LHCN-M2 (cell line): ENCODE data around the gene ZNF134. TPM values are rescaled to one million over a fixed set of nuclear protein-coding genes. Genes with fewer than 3 reads are reported as not detected.
A peak's percentile ranks its signal among the peaks of the same experiment; 100 is the strongest.

ENCODE experiments used
- DNase-seq: peaks from one replicate; pipeline ENCODE4 v3.0.0-alpha.2; 2012; ENCODE audit warnings: low read depth
- total RNA-seq: library from RNA; depleted of rRNA; stranded (reverse); fragments of >200 nt; gene quantifications from 2 replicates; pipeline ENCODE4 v1.2.3, GENCODE V29; 2014; rRNA removed

Gene ZNF134
- total RNA-seq, 1 experiment from 2014 or later = 22.9 TPM

DNA sequence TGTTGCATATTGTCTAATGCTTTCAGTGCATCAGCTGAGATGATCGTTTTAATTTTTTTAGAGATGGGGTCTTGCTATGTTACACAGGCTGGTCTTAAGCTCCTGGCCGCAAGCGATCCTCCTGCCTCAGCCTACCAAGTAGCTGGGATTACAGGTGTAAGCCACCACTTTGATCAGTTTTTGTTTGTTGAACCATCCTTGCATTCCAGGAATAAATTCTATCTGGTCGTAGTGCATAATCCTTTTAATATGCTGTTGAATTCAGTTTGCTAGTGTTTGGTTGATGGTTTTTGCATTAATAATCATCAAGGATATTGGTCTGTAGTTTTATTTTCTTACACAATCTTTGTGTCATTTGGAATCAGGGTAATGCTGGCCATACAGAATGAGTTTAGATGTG is 23.3 kb downstream of the ZNF134 start:
- DNase-seq = no peak

GRCh38 chr19:57641715-57642234 is 27.7 kb downstream of the ZNF134 start:
- DNase-seq = no peak

DNA sequence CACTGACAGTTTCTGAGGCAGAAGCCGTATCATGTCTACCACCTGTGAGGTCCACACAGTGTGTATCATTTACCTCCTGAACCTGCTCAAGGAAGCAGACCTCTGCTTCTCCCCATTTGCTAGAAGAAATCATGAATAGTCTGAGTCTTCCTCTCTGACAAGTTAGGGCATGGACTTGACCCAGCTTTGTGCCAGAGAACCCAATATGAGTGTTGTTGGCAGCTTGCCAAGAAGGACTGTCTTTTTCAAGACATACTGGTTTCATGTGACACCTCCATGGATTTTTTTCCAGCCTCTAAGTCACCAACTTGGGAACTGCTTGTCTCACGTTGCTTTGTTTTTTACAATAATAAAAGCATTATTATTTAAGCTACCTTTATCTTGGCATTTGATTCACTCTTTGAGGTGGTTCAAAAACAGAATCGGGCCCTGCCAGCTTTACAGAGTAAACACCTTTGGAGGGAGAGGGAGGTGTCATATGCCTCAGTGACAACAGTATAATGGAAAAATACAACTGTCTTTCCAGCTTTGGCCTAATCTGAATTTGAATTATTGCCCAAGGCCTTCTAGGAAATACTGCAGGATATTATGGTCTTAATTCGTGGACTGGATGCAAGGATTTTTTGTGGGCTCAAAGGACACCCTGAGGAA is 28.5 kb downstream of the ZNF134 start:
- DNase-seq = no peak

DNA sequence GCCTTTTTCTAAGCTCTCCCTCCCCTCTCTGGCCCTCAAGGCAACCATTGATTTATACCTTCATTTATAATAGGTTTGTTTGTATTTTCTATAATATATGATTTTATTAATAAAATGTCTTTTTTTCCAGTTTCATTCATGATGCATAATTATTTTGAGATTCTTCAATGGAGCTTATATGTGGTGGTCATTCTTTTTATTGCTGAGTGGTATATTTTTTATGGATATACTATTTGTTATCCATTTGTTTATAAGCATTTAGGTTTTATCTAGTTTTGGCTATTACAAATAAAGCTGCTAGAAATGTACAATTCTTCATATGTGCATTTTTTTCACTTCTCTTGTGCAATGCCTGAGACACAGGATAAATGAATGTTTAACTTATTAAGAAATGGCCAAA is 29.7 kb downstream of the ZNF134 start:
- no peak for DNase-seq

DNA sequence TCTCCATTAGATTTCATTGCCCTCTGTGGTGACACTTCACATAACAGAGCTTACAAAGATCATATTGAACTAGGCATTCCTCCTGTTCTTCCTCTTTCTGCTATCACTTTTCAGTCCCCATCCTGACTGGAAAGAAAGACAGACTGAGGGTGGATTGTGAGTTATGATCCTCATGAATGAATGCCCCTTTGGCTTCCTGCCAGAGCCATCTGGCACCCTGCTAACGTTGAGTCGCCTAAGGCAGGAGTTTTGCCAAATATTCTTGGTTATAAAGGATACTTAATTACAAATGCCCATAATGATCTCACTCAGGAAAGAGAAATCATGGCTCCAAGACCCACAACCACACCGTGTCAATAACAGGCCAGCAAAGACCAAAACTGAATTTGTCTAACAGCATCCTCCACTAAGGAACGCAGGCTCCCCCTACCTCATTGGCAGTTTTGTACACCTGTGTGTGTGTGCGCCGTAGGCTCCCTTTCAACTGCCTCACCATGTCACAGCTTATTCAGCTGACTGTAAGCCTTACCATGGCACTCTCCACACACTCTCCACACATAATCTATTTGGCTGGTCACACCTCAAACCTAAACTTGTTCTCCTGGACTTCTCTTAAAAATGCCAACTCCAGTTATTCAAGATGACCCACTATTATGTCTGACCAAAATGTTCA is 34.4 kb downstream of the ZNF134 start:
- no peak for DNase-seq

DNA sequence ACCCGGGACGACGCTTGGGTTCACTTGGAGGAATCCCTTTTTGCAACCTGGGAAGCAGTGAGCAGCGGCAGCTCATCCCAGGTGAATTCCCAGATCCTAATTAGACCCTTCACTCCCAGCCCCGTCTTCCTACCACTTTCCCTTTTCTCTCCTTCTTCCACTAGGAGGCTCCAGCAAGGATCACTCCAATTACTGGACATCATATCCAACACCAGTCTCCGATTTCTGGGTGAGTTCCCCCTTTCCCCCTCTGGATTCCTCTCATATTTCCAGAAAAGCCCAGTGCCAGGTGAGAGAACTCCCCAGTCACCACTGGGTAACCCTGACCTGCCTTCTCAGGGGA is 37.6 kb downstream of the ZNF134 start:
- DNase-seq = no peak

GRCh38 chr19:57653689-57654088 is 39.6 kb downstream of the ZNF134 start:
- no peak for DNase-seq

DNA sequence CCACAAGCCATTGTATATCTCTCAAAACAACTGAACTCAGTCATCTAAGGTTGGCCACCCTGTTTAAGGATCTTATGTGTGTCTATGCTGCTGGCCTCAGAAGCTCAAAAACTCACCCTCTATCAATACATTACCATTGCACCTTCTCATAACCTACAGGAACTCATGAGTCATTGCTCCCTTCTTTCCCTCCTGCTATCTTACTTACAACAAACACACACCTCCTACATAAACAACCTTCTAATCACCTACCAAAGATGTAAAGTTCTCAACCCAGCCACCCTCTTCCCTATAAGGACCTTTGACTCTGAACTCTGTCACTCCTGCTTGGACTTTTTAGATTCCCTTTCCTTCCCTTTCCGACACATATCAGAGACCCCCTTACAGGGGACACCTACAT is 41.4 kb downstream of the ZNF134 start:
- no peak for DNase-seq

DNA sequence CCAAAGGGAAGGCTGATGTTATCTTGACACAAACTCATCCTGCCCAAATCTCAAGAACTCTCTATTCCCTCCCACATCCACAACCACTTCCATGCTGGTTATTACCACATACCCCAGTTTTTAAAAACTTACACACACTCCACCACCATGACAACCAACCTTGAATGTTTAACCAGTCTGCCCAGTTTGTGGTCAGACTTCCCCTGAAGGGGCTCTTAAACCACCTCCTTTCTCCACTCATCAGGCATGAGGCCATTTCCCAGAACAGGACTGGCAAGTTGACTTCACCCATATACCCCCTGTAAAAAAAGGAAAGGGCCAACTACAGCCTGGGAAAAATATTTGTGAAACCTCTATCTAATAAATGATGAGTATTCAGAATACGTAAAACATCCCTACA is 42.3 kb downstream of the ZNF134 start:
- no peak for DNase-seq

GRCh38 chr19:57664269-57665127 is 50.5 kb downstream of the ZNF134 start:
- DNase-seq = peak; percentile 64

DNA sequence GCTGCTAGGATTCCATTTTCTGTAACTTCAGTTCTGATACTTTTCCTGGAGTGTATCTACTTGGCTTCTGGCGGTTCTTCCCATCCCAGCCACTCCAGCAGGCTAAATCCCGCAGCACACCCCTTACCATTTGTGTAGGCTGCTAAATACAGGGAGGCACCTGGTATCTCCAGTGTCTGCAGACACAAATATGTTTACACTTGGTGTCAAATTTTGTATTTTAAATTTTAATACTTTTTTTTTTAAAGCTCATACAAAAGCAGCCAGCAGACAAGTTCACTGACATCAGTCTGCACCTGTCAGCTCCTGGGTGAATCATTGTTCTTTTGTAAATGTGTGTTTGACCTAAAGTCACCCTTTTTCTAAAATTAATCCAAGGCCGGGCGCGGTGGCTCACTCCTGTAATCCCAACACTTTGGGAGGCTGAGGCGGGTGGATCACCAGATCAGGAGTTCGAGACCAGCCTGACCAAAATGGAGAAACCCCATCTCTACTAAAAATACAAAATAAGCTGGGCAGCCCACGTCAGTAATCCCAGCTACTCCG is 51.3 kb downstream of the ZNF134 start:
- peak; percentile 84 for DNase-seq

- DNase-seq = no peak
Observed at GRCh38 chr19:57667228-57667627, 53.2 kb downstream of the ZNF134 start.

GRCh38 chr19:57668635-57669034 is 54.6 kb downstream of the ZNF134 start, which contains the start of gene ZSCAN4:
Gene ZSCAN4 (plus strand): TSS chr19:57668935. CDS start chr19:57676146, 7,211 bp downstream.
- DNase-seq = no peak

GRCh38 chr19:57671124-57671895 is 57.3 kb downstream of the ZNF134 start:
- no peak for DNase-seq

DNA sequence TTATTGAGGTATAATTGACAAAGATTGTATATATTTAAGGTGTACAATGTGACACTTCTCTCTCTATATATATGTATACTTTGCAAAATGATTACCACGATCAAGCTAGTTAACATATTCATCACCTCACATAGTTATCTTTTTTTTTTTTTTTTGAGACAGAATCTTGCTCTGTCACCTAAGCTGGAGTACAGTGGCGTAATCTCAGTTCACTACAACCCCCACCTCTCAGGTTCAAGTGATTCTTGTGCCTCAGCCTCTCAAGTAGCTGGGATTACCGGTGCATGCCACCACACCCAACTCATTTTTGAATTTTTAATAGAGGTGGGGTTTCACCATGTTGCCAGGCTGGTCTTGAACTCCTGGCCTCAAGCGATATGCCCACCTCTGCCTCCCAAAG is 58.4 kb downstream of the ZNF134 start:
- DNase-seq = no peak

Other genes with a start within 250 kb of the ZNF134 start
- 12.6 and 14.5 TPM in 2 replicates for gene ZNF548, start 224.4 kb upstream of the ZNF134 start, total RNA-seq
- gene ZNF17, start 203.1 kb upstream of the ZNF134 start, total RNA-seq = 4.6 and 7.0 TPM in 2 replicates
- 8.8 TPM in 2 replicates for gene ZNF749, start 178.9 kb upstream of the ZNF134 start, total RNA-seq
- gene VN1R1, start 157.1 kb upstream of the ZNF134 start, total RNA-seq = 0.13 and 0.98 TPM in 2 replicates
- 11.1 and 17.9 TPM in 2 replicates for gene ZNF772, start 136.7 kb upstream of the ZNF134 start, total RNA-seq
- gene ZNF419, start 126.5 kb upstream of the ZNF134 start, total RNA-seq = 9.2 and 26.0 TPM in 2 replicates
- gene ZNF773, start 114.3 kb upstream of the ZNF134 start, total RNA-seq = 6.3 and 11.3 TPM in 2 replicates
- 5.9 and 6.0 TPM in 2 replicates for gene ZNF549, start 86.9 kb upstream of the ZNF134 start, total RNA-seq
- gene ZNF550, start 54.4 kb upstream of the ZNF134 start, total RNA-seq = 7.6 and 9.1 TPM in 2 replicates
- 5.4 and 6.9 TPM in 2 replicates for gene ZNF416, start 35.3 kb upstream of the ZNF134 start, total RNA-seq
- 5.1 and 5.4 TPM in 2 replicates for gene ZIK1, start 30.1 kb upstream of the ZNF134 start, total RNA-seq
- gene ZNF530, start 14.4 kb upstream of the ZNF134 start, total RNA-seq = 11.1 and 16.2 TPM in 2 replicates
- gene ZNF211, start 18.9 kb downstream of the ZNF134 start, total RNA-seq = 11.4 and 12.1 TPM in 2 replicates
- 0.11 TPM in 1 of 2 replicates, not detected in the other for gene ZSCAN4, start 54.7 kb downstream of the ZNF134 start, total RNA-seq
- 8.9 and 12.3 TPM in 2 replicates for gene ZNF551, start 67.7 kb downstream of the ZNF134 start, total RNA-seq
- gene ZNF154, start 95.0 kb downstream of the ZNF134 start, total RNA-seq = 0.96 and 1.1 TPM in 2 replicates
- 4.2 TPM in 2 replicates for gene ZNF671, start 113.4 kb downstream of the ZNF134 start, total RNA-seq
- 8.3 and 12.4 TPM in 2 replicates for gene ZNF776, start 132.6 kb downstream of the ZNF134 start, total RNA-seq
- gene ZNF586, start 155.4 kb downstream of the ZNF134 start, total RNA-seq = 9.6 and 12.2 TPM in 2 replicates
- gene ZNF552, start 200.7 kb downstream of the ZNF134 start, total RNA-seq = 2.2 and 3.5 TPM in 2 replicates
- 6.8 and 7.0 TPM in 2 replicates for gene ZNF587B, start 216.1 kb downstream of the ZNF134 start, total RNA-seq
- 6.9 and 11.5 TPM in 2 replicates for gene ZNF587, start 235.6 kb downstream of the ZNF134 start, total RNA-seq